H1 (cell line): Measurements from ENCODE around the gene CFAP74. TPM values are rescaled to one million over a fixed set of nuclear protein-coding genes. Genes with fewer than 3 reads are reported as not detected.

Experiments used
- CHD1 ChIP-seq: IDR thresholded peaks from 2 replicates; pipeline ENCODE4 v1.6.1; 2012; ENCODE audit warnings: low read depth, low read length, improper control_type of control experiment
- RBBP5 ChIP-seq: IDR thresholded peaks from 2 replicates; pipeline ENCODE4 v1.7.1; 2012; ENCODE audit warnings: low read depth, mild to moderate bottlenecking, inconsistent platforms, low read length, moderate library complexity, borderline replicate concordance
- SUZ12 ChIP-seq: fragments of 200-600 bp; sonication (generic); IDR thresholded peaks from 2 replicates; pipeline ENCODE4 v1.6.1; 2012; ENCODE audit warnings: mild to moderate bottlenecking, inconsistent platforms, low read length, moderate library complexity, mixed read lengths
- TCF12 ChIP-seq: IDR thresholded peaks from 2 replicates; pipeline ENCODE4 v1.6.1; 2011; ENCODE audit warnings: low read depth, mild to moderate bottlenecking, low read length
- TEAD4 ChIP-seq: IDR thresholded peaks from 2 replicates; pipeline ENCODE4 v1.6.1; 2012; ENCODE audit warnings: low read depth, low read length, inconsistent platforms, mixed read lengths
- polyA plus RNA-seq, 7 experiments: library from polyadenylated mRNA; depleted of rRNA in 3 of 7; stranded (reverse) in 5 of 7; unstranded in 2 of 7; fragments of >200 nt in 5 of 7; fragments of 200-250 nt in 2 of 7; gene quantifications; 1 replicate in 5 of 7; 2 replicates in 1 of 7; 4 replicates in 1 of 7; pipeline versions ENCODE4 v1.2.1 to v1.2.3, GENCODE V29; 2011 to 2013; ENCODE audit warnings: missing spikeins in 2 of 7, mixed read lengths in 2 of 7
- total RNA-seq: library from RNA; stranded (reverse); fragmentation: NEBNext Ultra II Directional; extraction: Animal tissue kit (Norgen Biotek cat#: 25700); gene quantifications from 2 replicates; pipeline ENCODE4 v1.2.1, GENCODE V29; 2021
- TF ChIP-seq, protein P1 (sequence below): fragments of 300-600 bp; sonication (generic); IDR thresholded peaks from 2 replicates; pipeline ENCODE4 v1.7.1; 2012; ENCODE audit warnings: low read length, moderate library complexity, mild to moderate bottlenecking, inconsistent platforms; ENCODE audit not compliant: insufficient replicate concordance

CFAP74 gene
- total and polyA plus RNA-seq, 2 of the 8 experiments (the other 6 are each of a cell fraction or from before 2014, with no cell fraction given) = 0.09 to 0.20 TPM

- TF ChIP-seq, protein P1, sequence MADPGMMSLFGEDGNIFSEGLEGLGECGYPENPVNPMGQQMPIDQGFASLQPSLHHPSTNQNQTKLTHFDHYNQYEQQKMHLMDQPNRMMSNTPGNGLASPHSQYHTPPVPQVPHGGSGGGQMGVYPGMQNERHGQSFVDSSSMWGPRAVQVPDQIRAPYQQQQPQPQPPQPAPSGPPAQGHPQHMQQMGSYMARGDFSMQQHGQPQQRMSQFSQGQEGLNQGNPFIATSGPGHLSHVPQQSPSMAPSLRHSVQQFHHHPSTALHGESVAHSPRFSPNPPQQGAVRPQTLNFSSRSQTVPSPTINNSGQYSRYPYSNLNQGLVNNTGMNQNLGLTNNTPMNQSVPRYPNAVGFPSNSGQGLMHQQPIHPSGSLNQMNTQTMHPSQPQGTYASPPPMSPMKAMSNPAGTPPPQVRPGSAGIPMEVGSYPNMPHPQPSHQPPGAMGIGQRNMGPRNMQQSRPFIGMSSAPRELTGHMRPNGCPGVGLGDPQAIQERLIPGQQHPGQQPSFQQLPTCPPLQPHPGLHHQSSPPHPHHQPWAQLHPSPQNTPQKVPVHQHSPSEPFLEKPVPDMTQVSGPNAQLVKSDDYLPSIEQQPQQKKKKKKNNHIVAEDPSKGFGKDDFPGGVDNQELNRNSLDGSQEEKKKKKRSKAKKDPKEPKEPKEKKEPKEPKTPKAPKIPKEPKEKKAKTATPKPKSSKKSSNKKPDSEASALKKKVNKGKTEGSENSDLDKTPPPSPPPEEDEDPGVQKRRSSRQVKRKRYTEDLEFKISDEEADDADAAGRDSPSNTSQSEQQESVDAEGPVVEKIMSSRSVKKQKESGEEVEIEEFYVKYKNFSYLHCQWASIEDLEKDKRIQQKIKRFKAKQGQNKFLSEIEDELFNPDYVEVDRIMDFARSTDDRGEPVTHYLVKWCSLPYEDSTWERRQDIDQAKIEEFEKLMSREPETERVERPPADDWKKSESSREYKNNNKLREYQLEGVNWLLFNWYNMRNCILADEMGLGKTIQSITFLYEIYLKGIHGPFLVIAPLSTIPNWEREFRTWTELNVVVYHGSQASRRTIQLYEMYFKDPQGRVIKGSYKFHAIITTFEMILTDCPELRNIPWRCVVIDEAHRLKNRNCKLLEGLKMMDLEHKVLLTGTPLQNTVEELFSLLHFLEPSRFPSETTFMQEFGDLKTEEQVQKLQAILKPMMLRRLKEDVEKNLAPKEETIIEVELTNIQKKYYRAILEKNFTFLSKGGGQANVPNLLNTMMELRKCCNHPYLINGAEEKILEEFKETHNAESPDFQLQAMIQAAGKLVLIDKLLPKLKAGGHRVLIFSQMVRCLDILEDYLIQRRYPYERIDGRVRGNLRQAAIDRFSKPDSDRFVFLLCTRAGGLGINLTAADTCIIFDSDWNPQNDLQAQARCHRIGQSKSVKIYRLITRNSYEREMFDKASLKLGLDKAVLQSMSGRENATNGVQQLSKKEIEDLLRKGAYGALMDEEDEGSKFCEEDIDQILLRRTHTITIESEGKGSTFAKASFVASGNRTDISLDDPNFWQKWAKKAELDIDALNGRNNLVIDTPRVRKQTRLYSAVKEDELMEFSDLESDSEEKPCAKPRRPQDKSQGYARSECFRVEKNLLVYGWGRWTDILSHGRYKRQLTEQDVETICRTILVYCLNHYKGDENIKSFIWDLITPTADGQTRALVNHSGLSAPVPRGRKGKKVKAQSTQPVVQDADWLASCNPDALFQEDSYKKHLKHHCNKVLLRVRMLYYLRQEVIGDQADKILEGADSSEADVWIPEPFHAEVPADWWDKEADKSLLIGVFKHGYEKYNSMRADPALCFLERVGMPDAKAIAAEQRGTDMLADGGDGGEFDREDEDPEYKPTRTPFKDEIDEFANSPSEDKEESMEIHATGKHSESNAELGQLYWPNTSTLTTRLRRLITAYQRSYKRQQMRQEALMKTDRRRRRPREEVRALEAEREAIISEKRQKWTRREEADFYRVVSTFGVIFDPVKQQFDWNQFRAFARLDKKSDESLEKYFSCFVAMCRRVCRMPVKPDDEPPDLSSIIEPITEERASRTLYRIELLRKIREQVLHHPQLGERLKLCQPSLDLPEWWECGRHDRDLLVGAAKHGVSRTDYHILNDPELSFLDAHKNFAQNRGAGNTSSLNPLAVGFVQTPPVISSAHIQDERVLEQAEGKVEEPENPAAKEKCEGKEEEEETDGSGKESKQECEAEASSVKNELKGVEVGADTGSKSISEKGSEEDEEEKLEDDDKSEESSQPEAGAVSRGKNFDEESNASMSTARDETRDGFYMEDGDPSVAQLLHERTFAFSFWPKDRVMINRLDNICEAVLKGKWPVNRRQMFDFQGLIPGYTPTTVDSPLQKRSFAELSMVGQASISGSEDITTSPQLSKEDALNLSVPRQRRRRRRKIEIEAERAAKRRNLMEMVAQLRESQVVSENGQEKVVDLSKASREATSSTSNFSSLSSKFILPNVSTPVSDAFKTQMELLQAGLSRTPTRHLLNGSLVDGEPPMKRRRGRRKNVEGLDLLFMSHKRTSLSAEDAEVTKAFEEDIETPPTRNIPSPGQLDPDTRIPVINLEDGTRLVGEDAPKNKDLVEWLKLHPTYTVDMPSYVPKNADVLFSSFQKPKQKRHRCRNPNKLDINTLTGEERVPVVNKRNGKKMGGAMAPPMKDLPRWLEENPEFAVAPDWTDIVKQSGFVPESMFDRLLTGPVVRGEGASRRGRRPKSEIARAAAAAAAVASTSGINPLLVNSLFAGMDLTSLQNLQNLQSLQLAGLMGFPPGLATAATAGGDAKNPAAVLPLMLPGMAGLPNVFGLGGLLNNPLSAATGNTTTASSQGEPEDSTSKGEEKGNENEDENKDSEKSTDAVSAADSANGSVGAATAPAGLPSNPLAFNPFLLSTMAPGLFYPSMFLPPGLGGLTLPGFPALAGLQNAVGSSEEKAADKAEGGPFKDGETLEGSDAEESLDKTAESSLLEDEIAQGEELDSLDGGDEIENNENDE = no peak
- TF ChIP-seq SUZ12 = no peak
- no peak for TF ChIP-seq RBBP5
- TF ChIP-seq TEAD4 = peak; percentile 86
- no peak for TF ChIP-seq CHD1
- TF ChIP-seq TCF12 = no peak
Observed at GRCh38 chr1:1959840-1960479, 43.6 kb downstream of the CFAP74 start (continued).
